Esophagus muscularis mucosa (tissue), 4 donors: ENCODE measurements around the gene RAI1. TPM values are rescaled to one million over a fixed set of nuclear protein-coding genes. Genes with fewer than 3 reads are reported as not detected.

Source experiments
- DNase-seq: peaks from one replicate; pipeline ENCODE4 v3.0.0-alpha.2; 2017; ENCODE audit errors: extremely low spot score
- H3K27ac ChIP-seq, 4 donors: fragments of 200-600 bp; sonication (generic); replicated peaks in 1 of 4; 1 replicate in 3 of 4; 2 replicates in 1 of 4; pipeline ENCODE4 v1.5.1; 2016 to 2019; ENCODE audit warnings: mild to moderate bottlenecking in 1 of 4
- H3K27me3 ChIP-seq, 4 donors: fragments of 200-600 bp; sonication (generic); one replicate each; pipeline versions ENCODE4 v1.5.1 to v1.6.0; 2016 to 2019
- H3K36me3 ChIP-seq, 4 donors: fragments of 200-600 bp; sonication (generic); one replicate each; pipeline ENCODE4 v1.5.1; 2016 to 2019
- H3K4me1 ChIP-seq, 4 donors: fragments of 200-600 bp; sonication (generic); one replicate each; pipeline ENCODE4 v1.5.1; 2016 to 2019
- H3K4me3 ChIP-seq, 4 donors: fragments of 200-600 bp; sonication (generic); 1 replicate in 2 of 4; 2 replicates in 2 of 4; pipeline ENCODE4 v1.5.1; 2016 to 2019; ENCODE audit warnings: mild to moderate bottlenecking in 4 of 4, moderate library complexity in 1 of 4
- H3K9me3 ChIP-seq, 4 donors: fragments of 200-600 bp; sonication (generic); 1 replicate in 3 of 4; 2 replicates in 1 of 4; pipeline ENCODE4 v1.5.1; 2016 to 2019
- CTCF ChIP-seq, 3 experiments: fragments of 200-600 bp in 2 of 3; fragments of 450-650 bp in 1 of 3; sonication (generic) in 2 of 3; IDR thresholded peaks; one replicate each; pipeline ENCODE4 v1.5.1; 2017 to 2019; ENCODE audit warnings: antibody characterized with exemption in 3 of 3, mild to moderate bottlenecking in 2 of 3, moderate library complexity in 1 of 3
- EP300 ChIP-seq: sonication (generic); formaldehyde crosslinking; IDR thresholded peaks from one replicate; pipeline ENCODE4 v1.6.1; 2017; ENCODE audit warnings: antibody characterized with exemption
- POLR2A ChIP-seq: fragments of 450-650 bp; IDR thresholded peaks from one replicate; pipeline ENCODE4 v1.6.1; 2017; ENCODE audit warnings: antibody characterized with exemption, moderate library complexity, mild to moderate bottlenecking, low read depth
- POLR2AphosphoS5 ChIP-seq, 2 donors: sonication (generic); formaldehyde crosslinking; IDR thresholded peaks; one replicate each; pipeline ENCODE4 v1.6.1; 2017; ENCODE audit warnings: antibody characterized with exemption in 2 of 2
- WGBS: methylation state at CpG from one replicate; pipeline ENCODE4 v1.1.5; 2018; 5-methylcytosine and 5-hydroxymethylcytosine counted together
- intact Hi-C: fragments of 100-400 bp; cut with DNase I; formaldehyde crosslinking; loops from one replicate; pipeline ENCODE4 v1.15.1; 2023
- total RNA-seq, 4 donors: library from RNA; depleted of rRNA; stranded (reverse); fragments of >200 nt; gene quantifications; one replicate each; pipeline versions ENCODE4 v1.1.0 to v1.2.1, GENCODE V29; 2016

Gene RAI1
- total RNA-seq, 4 donors from 2014 or later: 18.7 to 41.3 (median 28.3) TPM

GRCh38 chr17:17732444-17732843, 51.2 kb downstream of the RAI1 start:
- Histone ChIP-seq H3K27ac (peak overlapping the region in 2 of 4 donors; percentile 52 to 84), H3K36me3 (peaks cover 0 to 8% (median 0%) of the 10 kb centered on the region in 4 donors), H3K9me3 (no peaks in the 10 kb centered on the region), H3K27me3 (no peaks in the 10 kb centered on the region), H3K4me3 (no peak overlapping the region), H3K4me1 (peaks cover 30 to 94% (median 63%) of the 10 kb centered on the region in 4 donors)
- DNase-seq: no peak
- no peak for TF ChIP-seq CTCF (IDR thresholded peaks at IDR 0.05)
- TF ChIP-seq POLR2AphosphoS5 (IDR thresholded peaks at IDR 0.05): no peak
- no peak for TF ChIP-seq POLR2A
- TF ChIP-seq EP300: no peak
- intact Hi-C loops: no loop called here
- WGBS: 83% methylated on average over 4 of the region's 4 CpGs

- Histone ChIP-seq H3K9me3 (no peaks in the 10 kb centered on the region), H3K27me3 (no peaks in the 10 kb centered on the region), H3K4me1 (peaks cover 36 to 94% (median 64%) of the 10 kb centered on the region in 4 donors), H3K4me3 (no peak overlapping the region), H3K36me3 (peaks cover 0 to 7% (median 0%) of the 10 kb centered on the region in 4 donors), H3K27ac (peak overlapping the region in 3 of 4 donors; percentile 21 to 84 (median 52))
- 86% methylated on average over 9 of the region's 9 CpGs for WGBS
- intact Hi-C loops: no loop called here
- TF ChIP-seq POLR2A (no peak), POLR2AphosphoS5 (IDR thresholded peaks at IDR 0.05) (no peak), CTCF (IDR thresholded peaks at IDR 0.05) (no peak), EP300 (no peak)
- no peak for DNase-seq
Measured at GRCh38 chr17:17732892-17733670, 51.8 kb downstream of the RAI1 start.

GRCh38 chr17:17736205-17737183, 55.2 kb downstream of the RAI1 start:
- no peak for DNase-seq
- intact Hi-C loops: no loop called here
- TF ChIP-seq EP300: no peak
- no peak for TF ChIP-seq CTCF (IDR thresholded peaks at IDR 0.05)
- TF ChIP-seq POLR2A: no peak
- no peak for TF ChIP-seq POLR2AphosphoS5 (IDR thresholded peaks at IDR 0.05)
- H3K4me3 ChIP-seq: no peak overlapping the region
- H3K36me3 ChIP-seq: peaks cover 0 to 7% (median 0%) of the 10 kb centered on the region in 4 donors
- peak overlapping the region in 2 of 4 donors; percentile 77 to 83 for H3K27ac ChIP-seq
- peaks cover 59 to 94% (median 72%) of the 10 kb centered on the region in 4 donors for H3K4me1 ChIP-seq
- H3K9me3 ChIP-seq: no peaks in the 10 kb centered on the region
- WGBS: 74% methylated on average over 4 of the region's 5 CpGs
- H3K27me3 ChIP-seq: no peaks in the 10 kb centered on the region

- WGBS: 39% methylated on average over 4 of the region's 16 CpGs
- H3K27me3 ChIP-seq: no peaks in the 10 kb centered on the region
- H3K27ac ChIP-seq: peak overlapping the region; percentile 77 to 83 (median 82)
- H3K4me3 ChIP-seq: no peak overlapping the region
- no peaks in the 10 kb centered on the region for H3K9me3 ChIP-seq
- DNase-seq: no peak
- intact Hi-C loops: no loop called here
- H3K4me1 ChIP-seq: peaks cover 67 to 94% (median 73%) of the 10 kb centered on the region in 4 donors
- no peaks in the 10 kb centered on the region for H3K36me3 ChIP-seq
- no peak for TF ChIP-seq EP300
- no peak for TF ChIP-seq POLR2A
- TF ChIP-seq CTCF (IDR thresholded peaks at IDR 0.05): no peak
- no peak for TF ChIP-seq POLR2AphosphoS5 (IDR thresholded peaks at IDR 0.05)
Measured at GRCh38 chr17:17737961-17738894, 57.0 kb downstream of the RAI1 start.
